Stimulated activated CD4-positive, alpha-beta T cell treated with anti-CD3 and anti-CD28 coated beads, Interleukin-4, amount 100 ng/mL, for 24 hours (primary cell): ENCODE results near the gene NUCKS1.
"Not testable (repeated sequence)": the region's sequence is repeated elsewhere in the genome, so short reads cannot be mapped to it uniquely, and the experiment has no call there.

Experiments
- DNase-seq: peaks from one replicate; pipeline ENCODE4 v3.0.0-alpha.2; 2020

Gene NUCKS1

DNA sequence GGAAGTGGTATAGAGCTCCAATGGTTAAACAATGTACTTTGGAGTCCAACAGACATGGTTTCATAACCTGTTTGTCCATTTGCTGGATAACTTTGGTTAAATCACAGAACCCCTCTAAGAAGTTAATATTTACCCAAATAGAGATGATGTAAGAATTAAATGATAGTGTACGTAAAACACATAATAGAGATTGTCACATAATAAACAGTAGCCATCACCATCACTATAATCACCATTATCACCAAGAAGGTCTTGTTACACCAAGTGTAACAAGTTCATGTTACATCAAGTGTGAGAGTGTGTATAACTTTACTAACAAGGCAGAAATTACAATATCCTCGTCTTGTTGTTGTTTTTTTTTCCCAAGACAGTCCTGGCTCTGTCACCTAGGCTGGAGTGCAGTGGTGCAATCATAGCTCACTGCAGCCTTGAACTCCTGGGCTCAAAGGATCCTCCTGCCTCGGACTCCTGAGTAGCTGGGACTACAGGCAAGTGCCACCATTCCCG is 23.3 kb downstream of the NUCKS1 start:
- DNase-seq = no peak

DNA sequence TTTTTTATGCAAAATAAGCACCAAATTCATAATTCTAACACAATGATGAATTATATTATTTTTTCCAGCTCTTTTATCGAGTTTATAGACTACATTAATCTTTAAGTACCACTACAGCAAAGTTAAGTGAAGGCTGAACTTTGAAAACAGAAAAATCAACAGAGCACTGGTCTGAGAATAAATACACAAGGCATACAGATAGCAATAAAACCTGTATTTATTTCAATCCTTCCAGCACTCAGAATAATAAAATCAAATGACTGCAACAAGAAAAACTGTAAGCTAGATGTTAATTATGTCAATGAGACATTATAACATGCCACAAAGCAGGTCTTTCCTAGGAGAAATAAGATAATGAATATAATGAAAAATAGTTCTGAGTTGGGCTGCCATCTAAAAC is 24.5 kb downstream of the NUCKS1 start:
- DNase-seq = no peak

DNA sequence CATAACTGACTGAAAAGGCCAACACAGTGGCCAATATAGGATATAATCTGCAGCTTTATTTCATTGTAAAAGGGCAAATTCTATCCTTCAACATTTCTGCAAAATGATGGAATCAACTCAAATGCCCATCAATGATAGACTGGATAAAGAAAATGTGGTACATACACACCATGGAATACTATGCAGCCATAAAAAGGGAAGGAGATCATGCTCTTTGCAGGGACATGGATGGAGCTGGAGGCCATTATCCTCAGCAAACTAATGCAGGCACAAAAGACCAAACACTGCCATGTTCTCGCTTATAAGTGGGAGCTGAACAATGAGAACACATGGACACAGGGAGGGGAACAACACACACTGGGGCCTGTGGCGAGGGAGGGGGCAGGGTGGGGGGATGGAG is 29.2 kb downstream of the NUCKS1 start:
- not testable (repeated sequence) for DNase-seq

DNA sequence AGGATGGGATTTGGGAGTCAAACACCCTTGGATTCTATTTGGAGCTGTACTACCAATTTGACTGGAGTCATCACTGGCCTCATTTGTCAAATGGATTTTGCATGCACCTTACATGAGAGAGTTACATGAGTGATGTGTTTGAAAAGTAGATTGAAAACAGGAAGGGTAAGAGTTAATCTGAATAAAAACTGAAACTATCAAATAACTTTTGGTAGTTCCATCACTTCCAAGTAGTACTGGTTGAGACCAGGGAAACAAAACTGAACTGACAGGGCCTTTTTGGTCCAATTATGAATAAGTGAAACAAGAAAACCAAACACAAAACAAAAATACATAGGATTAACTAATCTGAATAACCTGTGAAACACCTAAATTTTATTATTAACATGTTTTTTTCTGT is 30.2 kb downstream of the NUCKS1 start:
- no peak for DNase-seq

DNA sequence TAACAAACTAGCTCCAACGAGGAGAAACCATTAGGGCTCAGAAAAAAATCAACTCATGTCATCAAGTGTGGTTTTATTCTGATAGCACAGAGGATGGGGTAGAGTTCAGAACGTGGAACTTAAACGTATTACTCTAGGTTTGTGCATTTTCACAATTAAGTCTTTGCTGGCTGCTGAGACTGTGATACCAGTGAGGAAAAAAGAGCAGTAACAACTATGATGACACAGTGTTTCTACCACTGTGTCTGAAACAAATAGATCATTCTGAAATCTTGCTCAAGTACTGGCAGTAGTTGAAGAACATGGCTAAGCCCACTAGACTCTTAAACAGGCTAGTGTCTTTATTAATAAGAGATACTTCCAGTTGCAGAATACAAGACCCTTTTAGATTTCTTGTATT is 31.0 kb downstream of the NUCKS1 start:
- no peak for DNase-seq

DNA sequence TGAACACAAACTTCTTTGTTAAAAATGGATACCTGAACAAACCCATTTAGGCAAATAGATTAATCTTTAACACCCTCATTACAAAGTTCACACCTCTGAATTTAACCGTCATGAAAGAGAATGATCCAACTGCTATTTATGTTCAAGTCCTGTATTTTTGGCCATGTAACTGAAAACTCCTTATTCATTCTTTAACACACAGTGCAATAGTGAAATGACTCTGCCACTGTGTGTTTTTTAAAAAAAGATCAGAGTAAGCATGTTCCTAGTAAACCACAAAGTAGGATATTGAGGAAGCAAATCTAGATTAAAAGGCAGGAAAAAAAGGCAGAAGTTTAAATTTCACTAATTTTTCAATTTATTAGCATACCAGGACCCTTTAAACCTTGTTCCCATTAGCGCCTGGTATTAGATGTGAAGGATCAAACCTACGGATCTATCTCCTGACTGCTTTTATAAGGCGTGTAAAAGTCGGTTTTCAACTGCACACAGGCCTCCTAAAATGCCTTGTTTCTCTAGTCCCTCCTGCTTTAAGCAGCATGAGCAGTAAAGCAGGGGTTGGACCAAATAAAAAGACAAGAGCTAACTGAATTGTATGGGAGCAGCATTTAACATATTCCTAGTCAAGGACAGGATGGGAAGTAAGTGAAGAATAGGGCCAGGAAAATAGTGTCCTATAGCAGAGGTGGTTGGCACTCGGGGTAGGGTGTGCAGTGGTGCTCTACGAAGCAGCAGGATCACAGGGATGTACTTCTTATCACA is 33.4 kb downstream of the NUCKS1 start:
- no peak for DNase-seq

DNA sequence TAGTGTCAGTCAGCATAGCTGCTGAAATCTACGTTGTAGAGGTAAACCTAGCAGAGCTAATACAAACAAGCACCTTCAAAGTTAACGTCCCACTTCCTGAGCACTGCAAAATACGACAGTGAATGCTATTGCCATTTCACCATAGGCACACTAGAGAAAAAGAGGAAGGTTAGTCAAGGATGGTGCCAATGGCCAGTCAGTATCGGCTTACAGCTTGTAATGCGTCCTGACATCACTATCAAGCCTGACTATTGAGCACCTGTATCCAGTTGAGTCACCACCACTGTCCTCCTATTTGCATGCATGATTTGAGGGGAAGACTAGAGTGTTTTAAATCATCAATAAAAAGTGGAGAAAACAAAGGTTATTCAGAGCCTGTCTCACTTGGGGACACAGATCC is 34.4 kb downstream of the NUCKS1 start:
- no peak for DNase-seq

DNA sequence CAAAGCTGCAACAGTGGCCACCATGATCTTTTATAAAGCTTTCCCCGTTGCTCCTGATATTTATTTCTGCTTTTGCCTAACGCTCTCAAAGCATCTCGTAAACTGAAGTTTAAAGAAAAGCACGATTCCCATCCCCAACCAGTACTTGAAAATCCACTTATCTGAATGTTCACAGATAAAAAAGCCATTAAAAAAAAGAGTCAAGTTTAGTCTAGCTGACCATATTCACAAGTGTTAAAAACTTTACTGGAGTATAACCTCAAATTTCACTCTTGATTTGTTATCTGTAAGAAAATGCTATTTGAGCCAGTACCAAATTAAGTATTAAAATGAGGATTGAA is 35.1 kb downstream of the NUCKS1 start:
- DNase-seq = no peak

DNA sequence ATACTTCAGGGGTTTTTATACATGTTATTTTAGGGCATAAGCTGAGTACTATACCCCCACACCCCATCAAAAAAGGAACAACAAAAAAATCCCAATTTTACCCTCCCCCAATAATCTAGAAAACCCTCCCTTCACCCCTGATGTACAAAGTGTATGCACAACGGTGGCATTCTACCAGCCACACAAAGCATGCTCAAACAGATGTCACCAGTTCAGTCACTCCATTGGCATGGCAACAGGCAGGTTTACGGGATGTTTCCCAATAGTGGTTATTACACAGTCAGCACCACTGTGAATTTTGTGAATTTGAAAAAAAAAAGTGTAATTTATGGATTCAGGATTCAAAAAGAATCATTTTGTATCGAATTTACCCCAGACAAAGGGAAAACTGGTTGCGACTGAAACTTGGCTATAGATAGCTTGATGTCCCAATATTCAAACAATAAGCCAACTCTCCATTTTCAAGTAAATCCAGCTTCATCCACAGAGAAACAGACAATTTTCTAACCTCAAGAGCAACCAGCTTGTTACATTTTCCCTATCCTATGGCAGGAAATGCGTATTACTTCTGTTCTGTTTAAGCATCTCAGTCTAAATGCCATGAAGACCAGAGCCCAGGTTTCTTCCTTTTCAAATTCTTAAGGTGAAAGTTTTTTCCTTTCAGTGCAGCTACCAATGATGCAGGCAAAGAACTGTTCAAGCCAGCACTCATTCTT is 35.6 kb downstream of the NUCKS1 start:
- no peak for DNase-seq

DNA sequence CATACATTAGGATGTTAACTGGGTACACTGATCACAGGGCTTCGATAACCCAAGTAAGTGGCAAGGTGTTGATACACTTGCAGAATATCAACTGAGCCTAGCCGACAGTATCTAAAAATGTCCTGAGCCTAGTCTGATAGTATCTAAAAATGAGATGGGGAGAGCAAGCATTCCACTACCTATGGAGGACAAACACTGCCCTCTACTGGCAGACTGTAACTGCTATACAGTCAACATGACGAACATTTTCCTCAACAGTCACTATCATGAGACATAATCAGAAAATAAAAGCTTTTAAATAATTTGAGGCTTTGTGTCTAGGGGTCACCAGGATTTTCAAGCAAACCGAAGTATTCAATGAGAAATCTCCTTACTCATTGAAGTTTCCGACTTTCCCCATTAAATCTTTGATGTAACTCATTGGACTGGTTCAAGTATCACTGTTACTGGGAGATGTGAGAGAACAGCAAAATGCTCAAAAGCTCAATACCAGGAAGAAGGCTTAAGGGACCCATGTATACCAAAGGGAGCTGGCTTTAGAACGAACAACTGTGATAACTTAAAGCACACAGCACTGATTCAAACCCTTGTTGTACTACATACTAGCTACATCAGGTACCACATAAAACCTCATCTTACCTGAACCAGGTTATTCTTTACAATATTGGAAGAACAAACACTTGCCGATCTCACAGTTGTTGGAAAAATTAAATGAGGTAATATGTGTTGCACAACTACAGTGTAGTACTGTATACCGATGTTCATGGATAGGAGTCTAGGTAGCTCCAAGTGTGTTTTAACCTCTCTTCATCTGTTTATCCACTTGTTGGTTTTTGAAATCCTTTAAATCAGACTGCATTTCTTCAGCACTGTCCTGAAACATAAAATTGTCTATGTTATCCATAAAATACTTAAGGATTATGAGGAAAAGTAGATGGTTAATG is 38.6 kb downstream of the NUCKS1 start:
- peak; percentile 83 for DNase-seq

DNA sequence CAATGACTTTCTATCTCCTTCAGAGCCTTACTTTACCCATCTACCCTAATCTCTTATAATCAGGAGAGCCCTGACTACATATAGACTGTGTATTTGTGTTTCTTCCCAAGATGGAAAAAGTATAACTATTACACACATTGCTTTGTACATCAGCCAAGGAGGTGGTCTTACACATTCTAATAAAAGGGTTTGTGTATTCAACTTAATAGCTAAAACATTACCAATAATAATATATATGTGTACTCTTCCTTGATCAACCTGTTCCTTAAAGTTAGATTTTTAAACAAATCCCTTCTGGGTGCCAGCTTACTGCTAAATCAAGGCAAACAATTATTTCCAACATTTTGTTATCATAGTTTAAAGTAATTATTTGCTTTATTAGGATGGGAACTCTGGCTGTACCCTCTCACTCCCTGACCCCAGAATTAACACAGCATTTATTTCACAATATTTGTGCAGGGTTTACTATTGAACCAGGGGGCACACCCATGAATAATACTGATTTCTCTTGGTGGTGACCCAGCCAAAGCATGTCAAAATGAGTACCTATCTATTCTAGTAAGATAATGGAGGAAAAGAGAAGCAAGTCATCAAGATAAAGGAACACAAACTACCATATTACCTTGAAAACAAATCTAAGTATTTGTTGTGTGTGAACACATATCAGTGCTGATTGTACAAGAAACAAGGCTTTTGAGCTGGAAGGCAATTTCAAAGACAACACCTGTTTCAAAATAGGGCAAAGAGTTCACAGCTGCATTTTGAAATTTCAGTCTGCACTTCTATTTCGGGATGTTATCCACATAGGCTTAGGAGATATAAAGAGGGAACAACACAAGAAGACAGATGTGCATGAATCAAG is 39.5 kb downstream of the NUCKS1 start:
- DNase-seq = no peak

DNA sequence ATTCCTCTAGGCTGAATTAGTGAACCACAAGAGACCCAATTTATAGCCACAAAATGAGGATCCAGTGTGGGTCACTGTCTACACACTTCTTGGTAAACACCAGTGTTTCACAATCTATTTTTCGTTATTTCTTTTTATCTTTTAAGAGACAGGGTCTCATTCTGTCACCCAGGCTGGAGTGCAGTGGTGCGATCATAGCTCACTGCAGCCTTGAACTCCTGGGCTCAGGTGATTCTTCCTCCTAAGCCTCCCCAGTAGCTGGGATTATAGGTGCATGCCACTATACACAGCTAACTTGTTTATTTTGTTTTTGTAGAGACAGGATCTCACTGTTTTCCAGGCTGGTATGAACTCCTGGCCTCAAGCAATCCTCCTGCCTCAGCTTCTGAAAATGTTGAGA is 40.3 kb downstream of the NUCKS1 start:
- DNase-seq = no peak

DNA sequence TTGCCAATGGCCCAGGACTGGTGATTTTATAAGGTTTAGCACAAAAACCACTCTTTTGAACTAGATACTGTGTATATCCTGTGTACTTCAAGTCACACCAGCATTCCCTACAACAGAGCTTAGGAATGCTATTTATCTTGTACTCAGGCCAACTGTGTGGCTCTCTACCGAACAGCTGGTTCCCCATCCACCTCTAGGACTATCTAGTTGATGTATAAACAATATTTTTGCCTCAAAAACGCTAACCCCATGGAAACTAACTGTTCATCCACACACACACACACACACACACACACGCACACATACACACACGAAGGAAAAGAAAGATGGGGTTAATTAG is 41.0 kb downstream of the NUCKS1 start:
- no peak for DNase-seq

DNA sequence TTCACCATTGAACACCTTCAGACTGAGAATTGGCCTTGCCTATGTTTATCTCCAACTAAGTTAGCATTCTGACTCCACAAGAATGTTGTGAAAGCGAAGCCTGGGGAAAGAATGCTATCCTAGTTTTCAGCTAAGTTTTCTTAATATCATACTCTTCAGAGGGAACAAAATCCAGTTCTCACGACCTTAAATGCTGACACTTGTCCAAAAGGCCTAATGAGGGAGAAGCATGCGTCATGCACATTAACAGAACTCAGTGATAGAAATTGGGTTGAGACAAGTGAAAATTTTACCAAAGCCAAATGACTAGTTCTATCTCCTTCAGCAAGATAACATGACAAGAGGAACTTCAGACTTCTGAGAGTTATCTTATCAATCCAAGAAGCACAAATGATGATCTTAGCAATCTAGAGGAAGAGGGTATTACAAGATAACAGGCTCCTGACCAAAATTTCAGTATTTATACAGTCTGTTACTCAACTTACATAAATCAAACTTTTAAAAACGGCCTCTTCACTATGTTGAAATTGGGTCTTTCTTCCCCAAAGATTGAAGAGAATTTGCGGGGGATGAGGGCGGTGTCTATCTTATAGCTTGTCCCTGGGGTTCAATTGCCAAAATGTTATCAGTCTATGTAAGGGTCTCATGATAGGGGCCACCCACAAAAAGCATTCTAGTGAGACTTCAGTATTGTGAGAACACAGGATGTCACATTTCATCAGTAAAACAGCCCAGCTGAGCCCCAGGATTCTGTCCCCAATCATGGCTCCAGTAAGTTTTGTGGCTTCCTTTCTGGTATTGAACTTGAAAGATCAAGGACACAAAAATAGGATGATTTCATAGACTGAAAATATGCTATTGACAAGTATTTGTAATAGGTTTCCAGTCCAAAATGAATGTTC is 43.1 kb downstream of the NUCKS1 start:
- DNase-seq = no peak

DNA sequence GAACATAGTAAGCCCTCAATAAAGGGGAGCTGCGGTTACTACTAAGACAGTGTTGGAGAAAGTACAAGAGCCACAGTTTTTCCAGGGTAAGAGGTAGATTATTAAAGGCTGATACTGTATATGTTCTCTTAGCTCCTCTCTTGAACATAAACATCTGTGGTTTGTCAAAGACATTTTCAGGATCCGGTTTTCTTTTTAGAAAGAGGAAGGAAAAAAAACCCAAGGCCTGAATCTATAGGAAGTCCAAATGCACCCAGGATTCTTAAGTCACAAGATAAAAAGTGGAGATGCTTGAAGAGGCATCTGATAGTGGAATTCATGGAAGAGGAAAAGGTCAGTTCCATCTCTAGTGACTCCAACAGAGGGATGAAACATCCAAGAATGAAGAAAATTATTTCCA is 45.1 kb downstream of the NUCKS1 start:
- DNase-seq = no peak

DNA sequence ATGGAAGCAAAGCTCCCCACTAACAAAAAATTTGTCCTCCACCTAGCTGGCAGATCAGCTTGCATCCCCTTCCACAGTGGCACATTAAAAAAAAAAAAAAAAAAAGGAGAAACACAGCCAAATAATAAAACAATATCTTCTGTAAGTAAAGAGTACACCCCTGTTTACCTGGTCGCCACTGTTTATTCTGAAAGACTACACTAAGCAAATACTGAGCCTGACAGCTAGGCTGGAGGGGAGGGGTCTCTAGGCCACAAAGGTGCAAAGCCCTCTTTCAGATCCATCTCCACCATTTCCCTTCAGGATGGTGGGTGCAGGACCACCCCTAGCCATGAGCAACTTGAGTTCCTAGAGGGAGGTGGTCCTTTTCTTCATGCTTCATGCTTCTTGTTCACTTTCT is 46.9 kb downstream of the NUCKS1 start:
- no peak for DNase-seq

DNA sequence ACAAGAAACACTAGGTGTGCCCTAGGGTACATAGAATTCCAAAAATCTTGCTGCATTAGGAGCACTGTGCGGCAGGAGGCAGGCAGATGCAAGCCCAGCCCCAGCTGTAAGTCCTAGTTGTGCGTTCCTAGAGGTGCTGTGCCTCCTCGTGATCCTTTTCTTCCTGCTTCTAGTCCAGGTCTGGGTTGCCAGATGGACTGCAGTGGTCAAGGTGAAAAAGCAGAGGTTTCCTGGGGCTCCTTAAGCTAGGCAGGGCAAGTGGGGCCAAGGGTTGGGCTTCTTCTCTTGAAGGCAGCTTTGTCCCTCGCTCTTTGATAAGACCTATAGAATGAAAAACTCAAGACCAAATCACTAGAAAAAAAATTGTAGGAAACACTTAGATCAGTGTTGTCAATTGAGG is 48.1 kb downstream of the NUCKS1 start:
- DNase-seq = no peak

DNA sequence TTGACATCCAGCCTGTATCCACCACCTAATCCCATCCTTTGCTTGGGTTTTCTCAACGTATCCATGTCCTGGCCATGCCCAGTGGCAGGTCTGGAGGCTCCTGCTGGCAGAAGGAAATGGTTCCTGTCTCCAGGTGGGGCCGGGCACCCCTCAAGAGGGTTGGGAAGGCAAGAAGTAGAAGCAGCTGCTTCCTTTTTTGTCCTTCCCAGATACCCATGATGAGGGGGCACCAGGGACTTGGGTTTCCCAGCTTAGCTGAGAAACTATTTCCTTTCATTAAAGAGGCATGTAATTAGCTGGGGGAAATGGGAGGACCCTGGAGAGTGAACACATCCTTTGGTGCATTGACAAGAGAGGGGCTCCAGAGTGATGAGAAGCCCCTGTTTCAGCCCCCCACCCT is 48.6 kb downstream of the NUCKS1 start:
- no peak for DNase-seq

DNA sequence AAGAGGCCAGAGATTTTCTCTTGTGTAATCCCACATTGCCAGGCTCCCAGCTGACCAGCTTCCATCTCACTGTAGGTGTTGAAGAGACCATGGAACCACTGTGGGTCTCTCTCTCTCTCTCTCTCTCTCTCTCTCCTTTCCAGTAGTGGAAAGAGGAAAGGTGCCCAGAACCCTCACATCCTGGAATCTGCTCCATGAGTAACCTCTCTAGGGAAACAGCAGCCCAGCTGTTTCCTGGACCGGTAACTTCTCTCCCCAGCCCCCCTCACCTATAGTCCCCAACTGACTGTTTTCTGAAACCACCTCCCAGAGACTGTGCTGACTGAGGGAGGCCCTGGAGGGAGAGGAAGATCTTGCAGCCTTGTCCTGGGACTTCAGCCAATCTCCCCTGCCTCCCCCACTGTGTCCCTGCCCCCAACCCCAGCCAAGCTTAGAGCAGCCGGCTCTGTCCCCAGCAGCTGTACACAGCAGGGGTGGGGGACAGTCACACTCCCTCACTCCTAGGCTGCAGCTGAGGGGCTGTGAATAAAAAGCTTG is 49.0 kb downstream of the NUCKS1 start:
- no peak for DNase-seq

DNA sequence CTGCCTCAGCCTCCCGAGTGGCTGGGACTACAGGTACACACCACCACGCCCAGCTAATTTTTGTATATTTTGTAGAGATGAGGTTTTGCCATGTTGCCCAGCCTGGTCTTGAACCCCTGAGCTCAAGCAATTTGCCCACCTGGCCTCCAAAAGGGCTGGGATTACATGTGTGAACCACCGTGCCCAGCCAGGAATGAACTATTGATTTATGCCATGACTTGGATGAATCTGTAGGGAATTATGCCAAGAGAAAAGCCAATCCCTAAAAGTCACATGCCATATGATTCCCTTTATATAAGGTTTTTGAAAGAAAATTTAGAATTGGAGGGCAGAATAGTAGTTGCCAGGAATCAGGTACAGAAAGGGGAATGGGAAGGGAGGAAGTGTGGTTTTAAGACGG is 50.6 kb downstream of the NUCKS1 start:
- no peak for DNase-seq

DNA sequence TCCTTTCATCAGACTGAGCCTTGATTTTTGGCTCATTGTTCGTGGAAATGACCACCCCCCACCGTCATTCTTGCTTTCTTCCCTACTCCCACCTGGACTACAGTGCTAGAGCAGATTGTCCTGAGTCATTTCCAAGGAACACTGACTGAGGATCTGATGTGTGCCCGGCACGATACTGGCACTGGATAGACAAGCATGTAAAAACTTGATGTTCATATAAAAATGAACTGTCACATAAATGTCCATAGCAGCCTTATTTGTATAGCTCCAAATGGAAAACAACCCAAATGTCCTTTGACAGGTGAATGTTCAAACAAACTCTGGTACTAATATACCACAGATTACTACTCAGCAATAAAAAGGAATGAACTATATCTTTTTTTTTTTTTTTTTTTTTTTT is 51.1 kb downstream of the NUCKS1 start:
- DNase-seq = no peak
